Retinal pigment epithelial cell (primary cell): ENCODE measurements around the gene PLXNC1.

ENCODE experiments used
- DNase-seq: peaks from one replicate; pipeline ENCODE4 v3.0.0-alpha.2; 2010; ENCODE audit warnings: low read depth
- H3K4me3 ChIP-seq: 2 replicates; pipeline ENCODE4 v1.5.1; 2011; ENCODE audit warnings: mild to moderate bottlenecking, low read length, control low read depth, moderate library complexity
- CTCF ChIP-seq: conservative IDR thresholded peaks from 2 replicates; pipeline ENCODE4 v1.5.1; 2011; ENCODE audit warnings: low read depth, low read length, control low read depth, inconsistent platforms

The PLXNC1 gene

GRCh38 chr12:94141892-94142291, 6.5 kb upstream of the PLXNC1 start:
- no peak for TF ChIP-seq CTCF
- no peak overlapping the region for H3K4me3 ChIP-seq
- DNase-seq = no peak

- DNase-seq = no peak
- no peak for TF ChIP-seq CTCF
These were observed 4.9 kb upstream of the PLXNC1 start for GRCh38 chr12:94143438-94143837.

GRCh38 chr12:94143951-94144350, 4.4 kb upstream of the PLXNC1 start:
- no peak overlapping the region for H3K4me3 ChIP-seq
- TF ChIP-seq CTCF = no peak
- no peak for DNase-seq

More at GRCh38 chr12:94143438-94143837, 4.9 kb upstream of the PLXNC1 start:
- H3K4me3 ChIP-seq = no peak overlapping the region

- no peak for TF ChIP-seq CTCF
- DNase-seq = no peak
- no peak overlapping the region for H3K4me3 ChIP-seq
These were observed 3.6 kb upstream of the PLXNC1 start for GRCh38 chr12:94144781-94145180.

GRCh38 chr12:94145191-94145983, 3.0 kb upstream of the PLXNC1 start:
- no peak for DNase-seq
- TF ChIP-seq CTCF = peak; percentile 41
- no peak overlapping the region for H3K4me3 ChIP-seq

- no peak for DNase-seq
- no peak overlapping the region for H3K4me3 ChIP-seq
- no peak for TF ChIP-seq CTCF
These were observed 2.0 kb upstream of the PLXNC1 start for GRCh38 chr12:94146166-94146936.
